SK-N-SH (cell line): ENCODE data around the gene ASTN2. TPM values are rescaled to one million over a fixed set of nuclear protein-coding genes. Genes with fewer than 3 reads are reported as not detected.

Source experiments
- CTCF ChIA-PET: fragments of 300-600, 350-600 bp; formaldehyde crosslinking; extraction: SDS; loops from one replicate; lab custom pipeline; 2021; lab: Yijun Ruan, JAX
- POLR2A ChIA-PET: fragments of 350-600 bp; sonication (Branson Sonifier 250); formaldehyde crosslinking; extraction: SDS; loops from one replicate; lab custom pipeline; 2020; ENCODE audit warnings: antibody characterized with exemption, inconsistent platforms; lab: Yijun Ruan, JAX
- DNase-seq: peaks from one replicate; pipeline ENCODE4 v3.0.0; 2012
- H2AFZ ChIP-seq: fragments of 200-600 bp; sonication (generic); 2 replicates; pipeline ENCODE4 v1.8.1; 2016; ENCODE audit warnings: antibody characterized with exemption, mild to moderate bottlenecking, low read depth
- H3F3A ChIP-seq: fragments of 200-600 bp; sonication (generic); replicated peaks from 2 replicates; pipeline ENCODE3; 2016; ENCODE audit warnings: antibody characterized with exemption, mild to moderate bottlenecking; ENCODE audit not compliant: insufficient read depth
- H3K27ac ChIP-seq, 2 experiments: fragments of 200-500 bp in 1 of 2; fragments of 200-600 bp in 1 of 2; sonication (Bioruptor generic) in 1 of 2; sonication (generic), shearing (Covaris generic) in 1 of 2; 2 replicates each; pipeline versions ENCODE4 v1.5.1 to v1.6.1; 2014 to 2016; ENCODE audit warnings: low read depth in 2 of 2, inconsistent platforms in 1 of 2, low read length in 1 of 2, mild to moderate bottlenecking in 1 of 2, mixed read lengths in 1 of 2
- H3K27me3 ChIP-seq: fragments of 200-600 bp; sonication (generic), shearing (Covaris generic); 2 replicates; pipeline ENCODE4 v1.6.1; 2016; ENCODE audit warnings: mixed run types; ENCODE audit not compliant: insufficient read depth
- H3K36me3 ChIP-seq, 2 experiments: fragments of 200-500 bp in 1 of 2; fragments of 200-600 bp in 1 of 2; sonication (Bioruptor generic) in 1 of 2; sonication (generic) in 1 of 2; replicated peaks in 1 of 2; 2 replicates each; pipeline versions ENCODE3 to v1.5.1; 2014 to 2016; ENCODE audit warnings: low read length in 1 of 2, mild to moderate bottlenecking in 1 of 2; ENCODE audit not compliant: insufficient read depth in 2 of 2, control insufficient read depth in 1 of 2
- H3K4me1 ChIP-seq, 2 experiments: fragments of 200-500 bp in 1 of 2; fragments of 200-600 bp in 1 of 2; sonication (Bioruptor generic) in 1 of 2; sonication (generic), shearing (Covaris generic) in 1 of 2; 2 replicates each; pipeline versions ENCODE4 v1.5.1 to v1.6.1; 2014 to 2016; ENCODE audit warnings: low read depth in 1 of 2, low read length in 1 of 2, mixed run types in 1 of 2; ENCODE audit not compliant: insufficient read depth in 2 of 2, control insufficient read depth in 1 of 2
- H3K4me2 ChIP-seq: fragments of 200-600 bp; sonication (generic), shearing (Covaris generic); 2 replicates; pipeline ENCODE4 v1.6.1; 2017; ENCODE audit warnings: mixed run types
- H3K4me3 ChIP-seq, 2 experiments: fragments of 200-500 bp in 1 of 2; fragments of 200-600 bp in 1 of 2; sonication (Bioruptor generic) in 1 of 2; sonication (generic), shearing (Covaris generic) in 1 of 2; 2 replicates each; pipeline versions ENCODE4 v1.5.1 to v1.8.1; 2014 to 2016; ENCODE audit warnings: low read depth in 2 of 2, inconsistent platforms in 1 of 2, low read length in 1 of 2, mild to moderate bottlenecking in 1 of 2, mixed read lengths in 1 of 2, moderate library complexity in 1 of 2
- H3K79me2 ChIP-seq: fragments of 200-600 bp; sonication (generic); 2 replicates; pipeline ENCODE4 v1.8.1; 2017; ENCODE audit warnings: mild to moderate bottlenecking; ENCODE audit not compliant: insufficient read depth
- H3K9ac ChIP-seq: fragments of 200-600 bp; sonication (generic); 2 replicates; pipeline ENCODE4 v1.6.1; 2017; ENCODE audit warnings: mixed run types
- H3K9me2 ChIP-seq: fragments of 200-600 bp; sonication (generic); 2 replicates; pipeline ENCODE4 v1.6.1; 2017; ENCODE audit warnings: mixed run types
- H3K9me3 ChIP-seq: fragments of 200-600 bp; sonication (generic); 2 replicates; pipeline ENCODE4 v1.6.1; 2017; ENCODE audit warnings: mixed run types, mild to moderate bottlenecking, moderate library complexity
- H4K20me1 ChIP-seq: fragments of 200-600 bp; sonication (generic); 2 replicates; pipeline ENCODE4 v1.6.1; 2017; ENCODE audit warnings: mild to moderate bottlenecking, mixed run types; ENCODE audit not compliant: insufficient read depth
- EZH2phosphoT487 ChIP-seq: fragments of 200-600 bp; sonication (generic); IDR thresholded peaks from 2 replicates; pipeline ENCODE4 v1.6.1; 2017; ENCODE audit warnings: low read depth, mixed run types, mild to moderate bottlenecking, antibody characterized with exemption, moderate library complexity, borderline replicate concordance
- FOSL2 ChIP-seq: IDR thresholded peaks from 2 replicates; pipeline ENCODE4 v1.4.0; 2012; ENCODE audit warnings: low read depth, mild to moderate bottlenecking, moderate library complexity, borderline replicate concordance
- FOXJ3 ChIP-seq: sonication (generic); formaldehyde crosslinking; IDR thresholded peaks from 2 replicates; pipeline ENCODE4 v1.5.1; 2020; ENCODE audit warnings: mild to moderate bottlenecking, missing genetic modification reagents
- FOXM1 ChIP-seq: IDR thresholded peaks from 2 replicates; pipeline ENCODE4 v1.4.0; 2012; ENCODE audit warnings: low read depth, mild to moderate bottlenecking
- JUND ChIP-seq: IDR thresholded peaks from 2 replicates; pipeline ENCODE4 v1.4.0; 2012
- MAX ChIP-seq: IDR thresholded peaks from 2 replicates; pipeline ENCODE4 v1.4.0; 2012; ENCODE audit warnings: low read depth
- MEF2A ChIP-seq: IDR thresholded peaks from 2 replicates; pipeline ENCODE4 v1.4.0; 2012; ENCODE audit warnings: low read depth, borderline replicate concordance
- NRF1 ChIP-seq: IDR thresholded peaks from 2 replicates; pipeline ENCODE4 v1.6.1; 2012; ENCODE audit warnings: low read depth, mild to moderate bottlenecking, low read length
- PBX3 ChIP-seq: IDR thresholded peaks from 2 replicates; pipeline ENCODE4; 2012
- POLR2AphosphoS5 ChIP-seq: IDR thresholded peaks from 2 replicates; pipeline ENCODE4 v1.6.1; 2012; ENCODE audit warnings: low read depth, low read length
- RAD21 ChIP-seq: IDR thresholded peaks from 2 replicates; pipeline ENCODE4 v1.6.1; 2012; ENCODE audit warnings: mild to moderate bottlenecking, low read length
- REST ChIP-seq: IDR thresholded peaks from 2 replicates; pipeline ENCODE4 v1.6.1; 2012; ENCODE audit warnings: mild to moderate bottlenecking, low read depth, low read length, moderate library complexity
- RXRA ChIP-seq: IDR thresholded peaks from 2 replicates; pipeline ENCODE4 v1.4.0; 2012; ENCODE audit warnings: low read depth, mild to moderate bottlenecking, borderline replicate concordance
- SIN3A ChIP-seq: IDR thresholded peaks from 2 replicates; pipeline ENCODE4 v1.6.1; 2012; ENCODE audit warnings: low read depth, mild to moderate bottlenecking, low read length, moderate library complexity, borderline replicate concordance
- SMC3 ChIP-seq: IDR thresholded peaks from 2 replicates; pipeline ENCODE4 v1.6.1; 2012; ENCODE audit warnings: low read depth, low read length, improper control_type of control experiment
- TAF1 ChIP-seq: IDR thresholded peaks from 2 replicates; pipeline ENCODE4 v1.6.1; 2012; ENCODE audit warnings: low read depth, mild to moderate bottlenecking, low read length, moderate library complexity, borderline replicate concordance
- TEAD4 ChIP-seq: IDR thresholded peaks from 2 replicates; pipeline ENCODE4 v1.4.0; 2012; ENCODE audit warnings: mild to moderate bottlenecking, borderline replicate concordance; ENCODE audit not compliant: insufficient read depth
- YY1 ChIP-seq: IDR thresholded peaks from 2 replicates; pipeline ENCODE4 v1.4.0; 2012; ENCODE audit warnings: low read depth, mild to moderate bottlenecking
- ZBTB33 ChIP-seq: IDR thresholded peaks from 2 replicates; pipeline ENCODE4 v1.4.0; 2012; ENCODE audit warnings: low read depth, borderline replicate concordance
- WGBS: methylation state at CpG from one replicate; pipeline ENCODE4 v1.1.6; 2017; ENCODE audit warnings: low lambda C conversion rate; 5-methylcytosine and 5-hydroxymethylcytosine counted together
- polyA plus RNA-seq, 3 experiments: library from polyadenylated mRNA; depleted of rRNA; stranded (reverse); fragments of >200 nt; gene quantifications; 2 replicates each; pipeline ENCODE4 v1.2.3, GENCODE V29; 2012

Gene ASTN2
- polyA plus RNA-seq, 1 of the 3 experiments (the other 2 are of a cell fraction): 6.6 TPM

- no peak overlapping the region for H2AFZ ChIP-seq
- H3K9me3 ChIP-seq: no peaks in the 10 kb centered on the region
- peaks cover 4% of the 10 kb centered on the region in 2 experiments; a peak in 2 of 4 replicates for H3K4me1 ChIP-seq
- no peaks in the 10 kb centered on the region for H3K79me2 ChIP-seq
- ChIA-PET CTCF (no interaction called here), POLR2A (no interaction called here)
- H3F3A ChIP-seq: no peaks in the 10 kb centered on the region
- H3K9ac ChIP-seq: no peak overlapping the region
- no peaks in the 10 kb centered on the region for H4K20me1 ChIP-seq
- no peaks in the 10 kb centered on the region for H3K9me2 ChIP-seq
- no peaks in the 10 kb centered on the region for H3K36me3 ChIP-seq
- no peaks in the 10 kb centered on the region for H3K27me3 ChIP-seq
- H3K4me2 ChIP-seq: no peak overlapping the region
- WGBS: 72% methylated on average over 5 of the region's 5 CpGs
- H3K4me3 ChIP-seq: no peak overlapping the region
- DNase-seq: no peak
- no peak overlapping the region for H3K27ac ChIP-seq
- TF ChIP-seq TEAD4 (no peak), POLR2AphosphoS5 (no peak), FOXM1 (no peak), TAF1 (no peak), REST (no peak), ZBTB33 (no peak), JUND (no peak), YY1 (no peak), PBX3 (no peak), NRF1 (no peak), MEF2A (no peak), SMC3 (no peak), EZH2phosphoT487 (no peak), FOSL2 (no peak), RXRA (no peak), FOXJ3 (CRISPR knock-in tag) (no peak), RAD21 (no peak), MAX (no peak), SIN3A (no peak)
Observed at GRCh38 chr9:116466271-116467235, 948.3 kb downstream of the ASTN2 start.
